Right lobe of liver (tissue), 6 donors: Measurements from ENCODE around the gene IL2RA. TPM values are rescaled to one million over a fixed set of nuclear protein-coding genes. Genes with fewer than 3 reads are reported as not detected.
"Not testable (repeated sequence)": the region's sequence is repeated elsewhere in the genome, so short reads cannot be mapped to it uniquely, and the experiment has no call there.

ENCODE experiments used
- ATAC-seq, 4 donors: fragments of 200-7000 bp; cut with Tn5 transposase; one replicate each; pipeline ENCODE4 v1.9.1; 2020; ENCODE audit warnings: mild to moderate bottlenecking in 4 of 4, moderate library complexity in 4 of 4
- DNase-seq, 3 donors: peaks; one replicate each; pipeline ENCODE4 v3.0.0-alpha.2; 2020
- H3K27ac ChIP-seq, 3 donors: fragments of 200-600 bp; one replicate each; pipeline ENCODE4 v1.8.0; 2022
- H3K27me3 ChIP-seq, 2 donors: fragments of 200-600 bp; one replicate each; pipeline ENCODE4 v1.8.0; 2022
- H3K36me3 ChIP-seq, 4 donors: fragments of 200-600 bp; sonication (generic) in 1 of 4; one replicate each; pipeline versions ENCODE4 v1.5.1 to v1.8.0; 2017 to 2022; ENCODE audit warnings: control low read depth in 1 of 4
- H3K4me1 ChIP-seq, 4 donors: fragments of 200-600 bp; sonication (generic) in 1 of 4; one replicate each; pipeline versions ENCODE4 v1.5.1 to v1.8.0; 2017 to 2022; ENCODE audit warnings: control low read depth in 1 of 4
- H3K4me3 ChIP-seq, 3 donors: fragments of 200-600 bp; one replicate each; pipeline ENCODE4 v1.8.0; 2022
- H3K9me3 ChIP-seq, 4 donors: fragments of 200-600 bp; sonication (generic) in 1 of 4; one replicate each; pipeline versions ENCODE4 v1.5.1 to v1.8.0; 2017 to 2022; ENCODE audit warnings: control low read depth in 1 of 4
- CTCF ChIP-seq, 4 donors: fragments of 200-600 bp in 3 of 4; fragments of 450-650 bp in 1 of 4; IDR thresholded peaks; one replicate each; pipeline versions ENCODE4 v1.5.1 to v1.8.0; 2016 to 2022; ENCODE audit warnings: antibody characterized with exemption in 4 of 4, mild to moderate bottlenecking in 2 of 4
- POLR2A ChIP-seq: fragments of 450-650 bp; IDR thresholded peaks from one replicate; pipeline ENCODE4 v1.6.1; 2017; ENCODE audit warnings: antibody characterized with exemption, mild to moderate bottlenecking
- WGBS: methylation state at CpG from one replicate; pipeline ENCODE4 v1.1.6; 2018; ENCODE audit warnings: low coverage, low lambda C conversion rate; ENCODE audit not compliant: insufficient coverage; ENCODE audit errors: missing lambda C conversion rate; 5-methylcytosine and 5-hydroxymethylcytosine counted together
- intact Hi-C, 2 donors: fragments of 100-400 bp; cut with DNase I; formaldehyde crosslinking; loops; one replicate each; pipeline versions ENCODE4 v1.11.2 to v1.14.1; 2022
- total RNA-seq, 6 experiments: library from RNA; depleted of rRNA in 2 of 6; stranded (reverse); fragments of >200 nt in 2 of 6; fragmentation: NEBNext Ultra II Directional in 3 of 6; extraction: Animal tissue kit (Norgen Biotek cat#: 25700) in 3 of 6; gene quantifications; one replicate each; pipeline versions ENCODE4 v1.1.0 to v1.2.4, GENCODE V29; 2016 to 2023
- donor health status: DM: no; HTN: yes; CAD: no.
- donor health status: DM: no; HTN: no; CAD: no.
- donor health status: DM: no; HTN: no; CAD: no.
- donor health status: DM: no; HTN: yes; CAD: no.
- donor health status: DM: no; HTN: yes; CAD: no.

The IL2RA gene
- total RNA-seq, 6 experiments from 2014 or later: 0.22 to 3.1 (median 0.97) TPM; not detected in 2

- DNase-seq (no peak), ATAC-seq (no peak)
- Histone ChIP-seq H3K9me3 (no peaks in the 10 kb centered on the region), H3K4me3 (no peak overlapping the region), H3K4me1 (no peaks in the 10 kb centered on the region), H3K36me3 (peaks cover 0 to 66% (median 20%) of the 10 kb centered on the region in 4 donors), H3K27me3 (no peaks in the 10 kb centered on the region), H3K27ac (no peak overlapping the region)
- WGBS: 73% methylated on average over 5 of the region's 6 CpGs
- intact Hi-C loops: loop anchor here in 1 of 2 donors (10.0 kb wide), 1 partner anchor 297 kb away; no protein-coding TSS in a partner anchor
- TF ChIP-seq CTCF (IDR thresholded peaks at IDR 0.05): no peak
- TF ChIP-seq POLR2A: no peak
These were observed 45.9 kb upstream of the IL2RA start for GRCh38 chr10:6108072-6108471.

GRCh38 chr10:6107616-6108015 is 45.4 kb upstream of the IL2RA start:
- DNase-seq, ATAC-seq, H3K27me3 ChIP-seq, H3K4me3 ChIP-seq, H3K27ac ChIP-seq, H3K4me1 ChIP-seq, H3K9me3 ChIP-seq: not testable (repeated sequence)
- intact Hi-C loops: loop anchor here in 1 of 2 donors (10.0 kb wide), 1 partner anchor 297 kb away; no protein-coding TSS in a partner anchor
- WGBS: 64% methylated on average over 3 of the region's 3 CpGs
- H3K36me3 ChIP-seq: peaks cover 0 to 62% (median 20%) of the 10 kb centered on the region in 4 donors

DNA sequence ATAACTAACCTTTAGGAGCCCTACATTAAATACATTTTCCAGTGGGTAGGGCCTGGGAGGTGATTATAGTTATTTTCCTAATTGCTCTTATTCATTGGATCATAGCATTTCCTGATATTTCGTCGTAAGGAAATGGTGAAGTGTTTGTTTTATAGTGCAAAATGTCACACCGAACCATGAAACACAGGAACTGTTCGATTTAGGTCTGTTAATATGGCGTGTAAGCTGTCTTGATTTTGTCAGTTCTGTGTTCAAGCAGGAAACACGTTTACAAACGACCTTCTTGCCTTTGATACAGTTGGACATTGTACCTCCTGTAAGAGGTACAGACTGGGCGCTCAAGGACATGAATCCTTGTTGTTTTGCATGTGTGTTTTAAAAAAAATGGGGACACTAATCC is 41.4 kb upstream of the IL2RA start:
- Histone ChIP-seq H3K27me3 (no peaks in the 10 kb centered on the region), H3K27ac (no peak overlapping the region), H3K4me3 (no peak overlapping the region), H3K4me1 (peaks cover 0 to 17% (median 8%) of the 10 kb centered on the region in 4 donors), H3K9me3 (no peaks in the 10 kb centered on the region), H3K36me3 (peaks cover 0 to 29% (median 8%) of the 10 kb centered on the region in 4 donors)
- WGBS: 62% methylated on average over 8 of the region's 8 CpGs
- ATAC-seq (peak in 1 of 4 donors; percentile 5), DNase-seq (no peak)
- no peak for TF ChIP-seq CTCF (IDR thresholded peaks at IDR 0.05)
- no peak for TF ChIP-seq POLR2A
- intact Hi-C loops: loop anchor here in 1 of 2 donors (10.0 kb wide), 1 partner anchor 301 kb away; no protein-coding TSS in a partner anchor

- 62% methylated on average over 8 of the region's 8 CpGs for WGBS
- peak overlapping the region in 1 of 3 donors; percentile 34 for H3K27ac ChIP-seq
These were observed 40.0 kb upstream of the IL2RA start for GRCh38 chr10:6102128-6102527.

GRCh38 chr10:6101181-6101580 is 39.0 kb upstream of the IL2RA start:
- TF ChIP-seq POLR2A: no peak
- no peak for TF ChIP-seq CTCF (IDR thresholded peaks at IDR 0.05)
- ATAC-seq (peak; percentile 90 to 95 (median 92)), DNase-seq (peak; percentile 47 to 79 (median 75))
- Histone ChIP-seq H3K27ac (peak overlapping the region in 2 of 3 donors; percentile 34 to 56), H3K27me3 (no peaks in the 10 kb centered on the region), H3K9me3 (no peaks in the 10 kb centered on the region), H3K4me1 (peaks cover 0 to 17% (median 8%) of the 10 kb centered on the region in 4 donors), H3K36me3 (peaks cover 0 to 22% (median 9%) of the 10 kb centered on the region in 4 donors), H3K4me3 (no peak overlapping the region)
- 34% methylated on average over 8 of the region's 8 CpGs for WGBS
- intact Hi-C loops: loop anchor here in 1 of 2 donors (10.0 kb wide), 1 partner anchor 304 kb away; no protein-coding TSS in a partner anchor

More at GRCh38 chr10:6102128-6102527, 40.0 kb upstream of the IL2RA start:
- Histone ChIP-seq H3K9me3 (no peaks in the 10 kb centered on the region), H3K4me1 (peaks cover 0 to 17% (median 8%) of the 10 kb centered on the region in 4 donors), H3K27me3 (no peaks in the 10 kb centered on the region), H3K4me3 (no peak overlapping the region), H3K36me3 (peaks cover 0 to 29% (median 12%) of the 10 kb centered on the region in 4 donors)
- DNase-seq: peak; percentile 74 to 84 (median 83)
- ATAC-seq: peak; percentile 97 to 99 (median 98)
- intact Hi-C loops: loop anchor here in 1 of 2 donors (10.0 kb wide), 1 partner anchor 303 kb away; no protein-coding TSS in a partner anchor
- no peak for TF ChIP-seq POLR2A
